ENCODE results near the gene LCN12. TPM values are rescaled to one million over a fixed set of nuclear protein-coding genes. Genes with fewer than 3 reads are reported as not detected.

LCN12 gene
- total RNA-seq, 1 donor: not detected

- no peak overlapping the region for H3K4me3 ChIP-seq (ENCODE audit: low read depth, low read length)
- TF ChIP-seq CTCF (IDR thresholded peaks at IDR 0.05; ENCODE audit: insufficient read depth, low read length): no peak
- DNase-seq (ENCODE audit: low read depth): no peak
Measured at GRCh38 chr9:136945333-136946227, 6.5 kb upstream of the LCN12 start.

DNA sequence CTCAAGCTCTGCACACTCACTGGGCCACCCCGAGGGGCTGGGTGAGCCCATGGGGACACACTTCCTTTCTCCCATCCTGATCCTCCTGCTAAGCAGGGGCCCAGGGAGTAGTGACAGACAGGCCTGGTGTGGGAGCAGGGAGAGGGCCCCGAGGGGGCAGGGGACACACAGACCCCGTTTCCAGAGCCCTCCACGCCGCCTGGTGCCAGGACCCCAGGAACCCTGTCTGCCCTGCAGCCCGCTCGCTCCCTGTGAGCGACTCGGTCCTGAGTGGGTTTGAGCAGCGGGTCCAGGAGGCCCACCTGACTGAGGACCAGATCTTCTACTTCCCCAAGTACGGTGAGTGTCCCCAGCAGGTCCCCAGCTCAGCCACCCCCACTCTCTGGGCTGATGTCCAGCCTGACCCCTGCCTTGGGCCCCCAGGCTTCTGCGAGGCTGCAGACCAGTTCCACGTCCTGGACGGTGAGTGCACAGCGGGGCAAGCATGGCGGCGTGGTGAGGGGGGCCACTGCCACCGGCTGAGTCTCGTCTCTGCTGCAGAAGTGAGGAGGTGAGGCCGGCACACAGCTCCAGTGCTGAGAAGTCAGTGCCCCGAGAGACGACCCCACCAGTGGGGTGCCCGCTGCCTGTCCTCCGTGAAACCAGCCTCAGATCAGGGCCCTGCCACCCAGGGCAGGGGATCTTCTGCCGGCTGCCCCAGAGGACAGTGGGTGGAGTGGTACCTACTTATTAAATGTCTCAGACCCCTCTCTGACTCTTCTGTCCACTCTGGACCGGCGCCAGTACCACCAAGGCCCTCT lies 5.6 kb upstream of the LCN12 start:
- no peak for TF ChIP-seq CTCF (IDR thresholded peaks at IDR 0.05; ENCODE audit: insufficient read depth, low read length)
- no peak overlapping the region for H3K4me3 ChIP-seq (ENCODE audit: low read depth, low read length)
- no peak for DNase-seq (ENCODE audit: low read depth)

DNA sequence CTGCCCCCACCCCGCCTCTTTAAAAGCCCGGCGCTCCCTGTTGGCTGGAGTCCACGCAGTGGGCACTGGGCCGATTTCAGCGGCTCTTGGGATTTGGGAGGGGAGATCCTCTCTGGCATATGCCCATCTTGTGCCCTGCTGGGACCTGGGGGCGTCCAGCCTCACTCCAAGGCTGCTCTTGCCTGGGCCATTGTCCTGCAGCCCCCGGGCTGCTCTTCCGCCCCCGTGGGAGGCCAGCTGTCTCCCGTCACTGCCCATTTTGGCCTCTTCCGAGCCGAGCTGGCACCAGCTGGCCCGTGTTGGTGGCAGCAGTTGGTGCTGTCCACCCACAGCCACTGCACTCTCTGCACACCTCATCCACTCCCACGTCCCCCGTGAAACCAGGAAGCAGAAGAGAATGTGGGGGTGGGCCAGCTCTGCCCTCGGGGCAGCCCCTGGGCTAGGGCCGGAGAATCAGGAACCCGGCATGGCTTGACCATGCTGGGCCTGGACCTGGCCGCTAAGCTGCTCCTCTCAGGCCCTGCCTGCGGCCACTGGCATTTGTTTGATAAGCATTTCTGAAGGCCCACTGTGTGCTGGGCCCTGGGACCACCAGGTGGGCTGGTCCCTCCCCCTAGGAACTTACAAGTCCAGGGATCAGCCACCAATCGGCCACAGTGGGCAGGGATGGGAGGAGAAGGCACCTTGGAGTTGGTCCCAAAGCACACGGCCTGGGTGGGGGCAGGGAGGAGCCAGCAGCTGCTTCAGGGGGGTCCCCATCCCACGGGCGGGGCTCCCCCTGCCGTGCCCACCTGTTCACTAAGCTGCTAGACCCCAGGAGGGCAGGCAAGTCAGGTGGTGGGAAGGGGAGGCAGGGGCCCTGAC lies 4.8 kb upstream of the LCN12 start:
- no peak for TF ChIP-seq CTCF (IDR thresholded peaks at IDR 0.05; ENCODE audit: insufficient read depth, low read length)
- no peak for DNase-seq (ENCODE audit: low read depth)
- no peak overlapping the region for H3K4me3 ChIP-seq (ENCODE audit: low read depth, low read length)

DNA sequence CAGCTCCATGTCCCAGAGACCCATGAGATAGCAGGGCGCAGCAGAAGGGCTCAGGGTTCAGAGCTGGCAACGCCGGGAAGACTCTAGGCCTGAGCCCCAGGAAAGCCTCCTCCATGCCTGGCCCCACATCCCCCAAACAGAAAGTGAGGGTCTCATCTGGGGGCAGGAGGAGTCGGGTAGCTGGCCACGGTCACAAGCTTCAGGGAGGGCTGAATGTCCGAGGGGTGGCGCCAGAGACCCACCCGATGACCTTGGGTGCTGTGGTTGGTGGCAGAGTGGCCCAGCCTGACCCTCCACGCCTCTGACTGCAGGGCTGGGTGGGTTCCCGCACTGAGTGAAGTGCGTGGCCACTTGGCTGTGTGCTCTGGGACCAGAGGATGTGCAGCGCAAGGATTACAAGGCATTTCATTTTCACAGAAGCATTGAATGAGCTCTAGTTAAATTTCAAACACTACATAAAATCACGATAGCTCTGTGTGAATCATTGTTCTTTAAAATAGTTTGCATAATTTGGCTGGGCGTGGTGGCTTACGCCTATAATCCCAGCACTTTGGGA lies 4.0 kb upstream of the LCN12 start:
- DNase-seq (ENCODE audit: low read depth): peak; percentile 76
- peak; percentile 62 for TF ChIP-seq CTCF (IDR thresholded peaks at IDR 0.05; ENCODE audit: insufficient read depth, low read length)
- no peak overlapping the region for H3K4me3 ChIP-seq (ENCODE audit: low read depth, low read length)

GRCh38 chr9:136949239-136949816 lies 2.7 kb upstream of the LCN12 start:
- DNase-seq (ENCODE audit: low read depth): no peak
- TF ChIP-seq CTCF (IDR thresholded peaks at IDR 0.05; ENCODE audit: insufficient read depth, low read length): no peak

More at GRCh38 chr9:136949239-136949816, 2.7 kb upstream of the LCN12 start:
- peak overlapping the region; percentile 62 for H3K4me3 ChIP-seq (ENCODE audit: low read depth, low read length)

Measured in fibroblast of the aortic adventitia (primary cell).